Measurements from ENCODE around the gene PLCG2. TPM values are rescaled to one million over a fixed set of nuclear protein-coding genes. Genes with fewer than 3 reads are reported as not detected.

The PLCG2 gene
- total and polyA plus RNA-seq, 2 of the 8 experiments (the other 6 are each of a cell fraction or from before 2014, with no cell fraction given): 6.1 to 6.9 TPM

DNA sequence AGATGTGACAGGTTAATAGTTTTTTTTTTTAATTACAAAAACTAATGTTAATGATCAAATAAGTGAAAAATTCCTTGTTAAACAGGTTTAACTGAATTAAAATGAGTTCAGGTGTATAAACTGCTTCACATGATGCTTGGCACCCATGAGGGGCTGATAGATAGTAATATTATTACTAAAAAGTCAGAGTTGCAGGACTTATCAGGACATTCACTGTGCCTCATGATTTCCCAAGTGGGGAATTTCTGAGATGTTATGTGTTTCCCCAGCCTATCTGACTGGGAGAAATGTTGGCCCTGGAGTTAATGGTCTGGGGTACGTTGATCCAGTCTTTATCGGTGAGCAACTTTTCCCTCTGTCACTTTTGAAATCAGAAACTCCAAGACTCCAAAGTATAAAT is 102.1 kb downstream of the PLCG2 start (continued):
- TF ChIP-seq, protein P1, sequence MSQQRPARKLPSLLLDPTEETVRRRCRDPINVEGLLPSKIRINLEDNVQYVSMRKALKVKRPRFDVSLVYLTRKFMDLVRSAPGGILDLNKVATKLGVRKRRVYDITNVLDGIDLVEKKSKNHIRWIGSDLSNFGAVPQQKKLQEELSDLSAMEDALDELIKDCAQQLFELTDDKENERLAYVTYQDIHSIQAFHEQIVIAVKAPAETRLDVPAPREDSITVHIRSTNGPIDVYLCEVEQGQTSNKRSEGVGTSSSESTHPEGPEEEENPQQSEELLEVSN (IDR thresholded peaks at IDR 0.05): no peak
- TF ChIP-seq, protein P2, sequence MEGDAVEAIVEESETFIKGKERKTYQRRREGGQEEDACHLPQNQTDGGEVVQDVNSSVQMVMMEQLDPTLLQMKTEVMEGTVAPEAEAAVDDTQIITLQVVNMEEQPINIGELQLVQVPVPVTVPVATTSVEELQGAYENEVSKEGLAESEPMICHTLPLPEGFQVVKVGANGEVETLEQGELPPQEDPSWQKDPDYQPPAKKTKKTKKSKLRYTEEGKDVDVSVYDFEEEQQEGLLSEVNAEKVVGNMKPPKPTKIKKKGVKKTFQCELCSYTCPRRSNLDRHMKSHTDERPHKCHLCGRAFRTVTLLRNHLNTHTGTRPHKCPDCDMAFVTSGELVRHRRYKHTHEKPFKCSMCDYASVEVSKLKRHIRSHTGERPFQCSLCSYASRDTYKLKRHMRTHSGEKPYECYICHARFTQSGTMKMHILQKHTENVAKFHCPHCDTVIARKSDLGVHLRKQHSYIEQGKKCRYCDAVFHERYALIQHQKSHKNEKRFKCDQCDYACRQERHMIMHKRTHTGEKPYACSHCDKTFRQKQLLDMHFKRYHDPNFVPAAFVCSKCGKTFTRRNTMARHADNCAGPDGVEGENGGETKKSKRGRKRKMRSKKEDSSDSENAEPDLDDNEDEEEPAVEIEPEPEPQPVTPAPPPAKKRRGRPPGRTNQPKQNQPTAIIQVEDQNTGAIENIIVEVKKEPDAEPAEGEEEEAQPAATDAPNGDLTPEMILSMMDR (IDR thresholded peaks at IDR 0.05; ENCODE audit: control extremely low read depth in 1 of 3, insufficient read depth in 1 of 3, low read depth in 1 of 3, low read length in 3 of 3): no peak
